HG03159 (cell line): Measurements from ENCODE around the gene DLX6.

ENCODE experiments used
- ATAC-seq: cut with Tn5 transposase; IDR thresholded peaks from one replicate; pipeline ENCODE4 v1.9.1; 2021; ENCODE audit warnings: mild to moderate bottlenecking, moderate library complexity; ENCODE audit not compliant: unreplicated experiment

The DLX6 gene

DNA sequence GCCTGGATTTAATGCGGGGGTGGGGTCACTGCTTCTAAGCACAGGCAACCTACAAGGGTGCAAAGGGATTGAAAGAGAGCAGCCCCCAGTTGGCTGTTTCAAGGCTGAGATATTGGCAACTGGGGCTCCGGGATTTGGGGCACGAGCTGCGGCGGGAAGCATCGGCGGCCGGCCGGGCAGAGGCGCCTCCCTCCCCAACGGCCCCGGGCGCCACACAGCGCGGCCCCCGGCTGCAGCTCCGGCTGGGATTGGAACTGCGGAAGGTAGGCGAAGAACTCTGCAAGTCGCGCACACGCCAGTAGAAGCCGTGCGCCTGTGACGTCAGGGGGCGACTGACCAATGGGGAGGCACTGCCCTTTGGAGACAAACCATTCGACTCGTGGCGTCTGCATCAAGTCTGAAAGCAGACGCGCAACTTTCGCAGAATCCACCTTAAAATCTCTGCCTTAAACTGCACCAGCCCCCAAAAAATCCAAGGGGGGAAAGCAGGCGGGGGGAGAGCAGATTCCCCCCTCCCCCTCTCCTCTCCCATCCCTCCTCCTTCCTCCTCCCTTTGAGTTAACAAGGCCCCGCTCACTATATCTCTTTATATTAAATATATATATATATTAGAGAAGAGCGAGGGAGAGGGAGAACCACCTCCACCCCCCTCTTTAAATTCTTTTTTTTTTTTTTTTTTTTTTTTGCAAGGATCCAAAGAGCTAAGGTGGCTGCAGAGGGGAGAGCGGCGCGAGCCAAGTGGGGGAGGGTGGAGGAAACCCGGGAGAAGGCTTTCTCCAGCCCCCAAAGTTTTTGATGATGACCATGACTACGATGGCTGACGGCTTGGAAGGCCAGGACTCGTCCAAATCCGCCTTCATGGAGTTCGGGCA, at the start of gene DLX6:
Gene DLX6, plus strand, starts transcription at position 371 of the 872 bp plus-strand sequence. Its CDS starts 425 bp downstream, at position 796.
- ATAC-seq: no peak

DNA sequence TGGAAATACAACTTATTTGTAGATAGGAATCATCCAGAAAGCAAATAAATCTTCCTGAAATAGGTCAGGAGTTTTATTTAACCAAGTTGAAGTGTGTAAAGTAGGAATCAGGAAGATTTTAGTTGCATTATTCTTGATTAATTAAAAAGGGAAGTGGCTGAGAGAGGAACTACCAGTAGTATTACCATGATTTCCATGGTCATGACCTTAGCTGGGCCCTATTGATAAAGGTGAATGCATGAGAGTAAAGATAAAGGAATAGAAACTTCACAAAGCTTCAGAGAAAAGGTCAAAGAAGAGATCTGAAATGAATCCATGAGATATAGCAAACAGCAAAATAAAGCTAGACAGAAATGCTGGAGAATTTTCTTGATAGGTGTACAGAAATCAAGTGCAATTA, 46.2 kb upstream of the DLX6 start:
- ATAC-seq: no peak

DNA sequence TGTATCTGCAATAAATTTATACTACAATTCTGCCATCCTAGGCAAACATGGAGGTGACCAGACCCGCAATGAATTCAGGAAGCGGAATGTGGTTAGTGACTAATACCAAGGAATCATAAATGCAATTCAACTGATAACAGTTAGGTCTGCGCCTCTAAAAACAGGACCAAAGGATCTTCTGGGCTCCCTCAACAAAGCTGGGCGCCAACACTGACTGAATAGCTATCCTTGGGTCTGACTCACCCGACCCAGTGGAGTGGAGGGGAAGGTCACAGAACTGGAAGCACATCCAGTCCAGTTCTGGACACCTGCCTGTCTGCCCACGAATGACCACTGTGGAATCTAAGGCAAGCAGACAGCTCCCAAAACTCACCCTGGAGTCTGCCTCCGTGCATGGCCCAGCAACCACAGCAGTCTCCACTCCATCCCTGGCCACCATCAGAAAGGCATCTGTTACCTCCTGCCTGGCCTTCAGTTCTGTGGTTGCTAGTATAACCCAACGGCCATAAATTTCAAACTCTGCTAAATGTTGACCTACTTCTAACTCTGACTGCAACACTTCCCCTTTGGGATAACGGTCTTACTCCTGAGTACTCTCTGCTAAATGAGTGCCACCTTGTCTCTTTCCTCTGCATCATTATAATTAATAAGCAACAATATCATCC, 43.0 kb upstream of the DLX6 start:
- ATAC-seq: no peak

DNA sequence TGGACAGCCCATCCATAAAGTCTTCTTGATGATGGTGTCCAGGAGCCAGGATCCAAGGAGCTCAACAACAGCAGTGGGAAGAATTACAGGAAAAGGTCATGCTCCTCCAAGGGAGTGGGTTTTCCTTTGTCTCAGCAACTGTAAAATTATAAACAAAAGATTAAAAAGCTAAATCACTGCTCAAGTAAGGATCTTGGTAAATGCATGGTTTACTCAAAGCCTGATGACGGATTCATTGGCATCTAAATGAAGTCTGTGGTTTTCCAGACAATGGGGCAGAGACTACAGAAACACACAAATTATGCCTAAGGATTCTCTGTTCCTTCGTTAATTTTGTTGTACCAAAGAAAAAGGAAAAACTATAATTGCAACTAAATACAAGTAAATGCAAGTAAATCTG, 36.4 kb upstream of the DLX6 start:
- no peak for ATAC-seq

DNA sequence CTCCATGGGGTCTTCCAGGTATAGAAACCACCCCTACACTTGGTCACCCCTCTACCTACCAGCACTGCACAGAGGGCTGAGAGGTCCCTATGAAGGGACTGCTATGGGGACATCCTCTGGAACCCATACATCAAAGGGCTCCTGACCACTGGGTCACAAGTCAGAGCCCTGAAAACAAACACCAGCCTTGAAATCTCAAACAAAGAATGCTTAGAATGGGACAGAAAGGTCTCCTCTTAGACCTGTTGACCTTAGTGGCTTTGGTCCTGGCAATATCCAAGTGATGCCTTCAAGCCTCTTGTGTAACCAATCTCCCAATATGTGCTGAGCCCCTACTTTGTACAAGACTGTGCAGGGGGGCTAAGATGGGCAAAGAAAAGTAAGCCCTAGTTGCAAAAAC, 34.6 kb upstream of the DLX6 start:
- ATAC-seq: no peak

DNA sequence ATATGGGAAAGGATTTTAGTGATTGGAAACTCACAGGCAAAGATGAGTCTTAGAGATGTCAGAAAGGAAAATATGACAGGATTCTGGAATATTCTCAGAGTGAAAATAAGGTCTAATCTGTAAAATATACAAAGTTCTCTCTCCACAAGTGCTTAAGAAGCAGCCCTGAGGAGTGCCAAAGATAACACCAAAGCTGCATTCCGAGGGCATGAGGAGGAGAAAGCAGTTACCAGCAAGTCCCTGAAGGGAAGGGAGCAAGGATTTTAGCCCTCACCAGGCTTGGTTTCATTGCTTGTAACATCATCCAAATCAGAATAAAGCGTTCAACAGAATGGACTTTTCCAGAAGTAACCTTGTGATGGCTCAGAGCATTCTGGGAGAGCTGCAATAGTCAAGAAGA, 31.4 kb upstream of the DLX6 start:
- ATAC-seq: no peak

DNA sequence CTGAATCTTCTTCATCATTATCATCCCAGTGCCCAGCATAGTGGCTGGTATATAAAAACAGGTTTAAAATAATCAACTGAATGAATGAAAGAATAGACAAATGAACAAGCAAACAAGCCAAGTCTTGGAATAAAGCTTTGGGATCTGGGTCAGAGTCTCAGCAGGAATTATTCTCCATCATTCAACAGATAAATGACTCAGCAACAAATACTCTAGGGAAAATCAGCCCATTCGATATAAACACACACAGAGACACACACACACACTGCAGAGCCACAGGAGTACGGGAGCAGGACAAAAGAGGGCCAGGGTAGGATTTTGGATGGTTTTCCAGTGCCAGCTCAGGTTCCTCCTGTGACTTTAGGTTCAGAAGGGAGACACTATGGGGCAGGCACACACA, 29.2 kb upstream of the DLX6 start:
- no peak for ATAC-seq

DNA sequence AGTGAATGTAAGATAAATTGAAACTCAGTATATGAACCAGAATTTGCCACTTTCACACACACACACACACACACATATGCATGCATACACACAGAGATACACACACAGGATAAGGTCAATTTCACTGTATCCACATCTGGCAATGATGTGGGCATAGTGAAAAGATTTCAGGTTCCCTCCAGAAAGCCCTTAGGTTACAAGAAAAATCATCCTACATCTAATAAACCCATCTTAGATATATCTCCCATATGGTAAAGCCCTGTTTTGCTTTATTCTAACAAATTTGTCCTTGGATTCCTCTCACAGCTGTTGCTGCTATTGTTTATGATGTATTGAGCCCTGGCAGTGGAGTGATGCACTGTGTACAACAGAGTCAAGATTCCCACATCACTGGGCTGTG, 27.9 kb upstream of the DLX6 start:
- ATAC-seq: no peak

DNA sequence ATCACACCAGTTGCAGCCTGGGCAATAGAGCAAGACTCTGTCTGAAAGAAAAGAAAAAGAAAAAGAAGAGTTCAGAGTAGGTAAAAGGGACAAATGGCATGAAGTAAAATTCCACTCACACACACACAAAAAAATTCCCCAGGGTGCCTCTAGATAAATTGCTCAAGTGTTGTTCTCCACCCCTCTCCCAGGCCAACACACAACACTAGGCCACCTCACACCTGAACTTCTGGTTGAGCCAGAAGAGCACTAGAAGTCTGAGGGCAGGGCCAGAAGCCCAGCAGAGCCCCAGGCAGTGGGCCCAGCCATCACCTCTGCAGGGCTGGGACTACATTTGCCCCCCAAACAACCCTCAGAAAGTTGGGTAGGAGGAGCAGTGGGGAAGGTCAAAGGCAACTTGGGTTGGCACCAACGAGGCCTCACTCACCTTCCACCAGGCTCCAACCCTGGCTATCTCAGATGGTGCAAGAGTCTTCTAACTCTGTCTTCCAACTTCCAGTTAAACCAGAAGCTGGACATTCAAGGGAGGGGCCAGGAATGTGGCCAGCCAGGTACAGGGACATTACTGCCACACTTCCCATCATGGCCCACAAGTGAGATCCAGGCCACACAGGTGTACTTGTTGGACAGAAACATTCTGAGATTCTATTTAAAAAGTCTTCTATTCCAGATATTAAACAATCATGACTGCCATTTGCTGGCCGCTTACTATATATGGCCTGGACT, 25.6 kb upstream of the DLX6 start:
- no peak for ATAC-seq

DNA sequence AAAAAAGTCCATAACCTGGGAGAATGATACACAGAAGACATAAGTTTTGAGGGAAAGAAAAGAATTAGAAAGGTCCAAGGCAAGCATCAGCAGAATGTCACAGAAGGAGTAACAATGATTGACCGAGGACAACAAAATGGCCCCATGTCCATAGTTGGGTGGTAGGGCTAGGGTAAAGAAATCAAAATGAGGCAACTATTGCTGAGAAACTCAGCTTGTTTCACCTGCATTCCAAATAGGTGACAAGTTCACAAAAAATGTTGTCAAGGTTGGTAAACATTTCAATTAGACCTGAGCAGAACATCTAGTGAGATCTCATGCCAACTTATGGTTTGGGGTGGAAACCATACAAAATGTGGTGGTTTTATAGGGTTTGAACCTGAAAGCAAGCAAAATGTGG, 22.8 kb upstream of the DLX6 start:
- no peak for ATAC-seq

DNA sequence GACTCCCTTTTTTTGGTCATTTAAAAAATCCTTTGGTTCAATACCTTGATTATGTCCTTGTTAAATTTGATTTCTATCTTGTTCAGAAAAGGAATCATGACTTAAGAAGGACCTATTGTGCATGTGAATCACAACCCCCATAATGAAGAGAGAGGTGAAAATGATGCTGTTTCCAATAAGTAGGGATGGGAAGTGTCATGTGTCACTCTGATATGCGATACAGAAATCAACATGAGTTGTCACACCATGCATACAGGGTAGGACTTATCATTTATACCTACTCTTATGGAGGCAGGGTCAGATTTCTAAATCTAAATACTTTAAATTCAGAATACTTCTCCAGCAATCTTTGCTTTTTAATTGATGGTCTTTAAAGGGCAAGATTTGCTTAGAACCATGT, 19.4 kb upstream of the DLX6 start:
- no peak for ATAC-seq

DNA sequence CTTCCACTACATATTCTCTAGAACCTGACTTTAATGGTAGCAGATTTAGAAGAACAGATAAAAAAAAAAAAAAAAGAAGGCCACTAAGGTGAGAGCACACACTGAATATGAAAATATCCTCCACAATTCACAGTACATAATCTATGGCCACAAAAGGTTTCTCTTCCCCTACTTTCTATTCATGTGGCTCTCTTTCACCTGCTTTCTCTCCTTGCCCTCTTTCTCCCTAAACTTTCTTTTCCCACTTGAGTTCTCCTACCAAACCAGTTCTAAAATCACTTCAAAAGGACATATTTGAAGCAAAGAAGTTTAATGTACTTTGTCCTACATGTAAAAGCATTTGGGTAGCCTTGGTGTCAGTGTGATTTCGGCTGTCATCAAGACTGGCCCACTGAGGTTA, 18.5 kb upstream of the DLX6 start:
- ATAC-seq: no peak

DNA sequence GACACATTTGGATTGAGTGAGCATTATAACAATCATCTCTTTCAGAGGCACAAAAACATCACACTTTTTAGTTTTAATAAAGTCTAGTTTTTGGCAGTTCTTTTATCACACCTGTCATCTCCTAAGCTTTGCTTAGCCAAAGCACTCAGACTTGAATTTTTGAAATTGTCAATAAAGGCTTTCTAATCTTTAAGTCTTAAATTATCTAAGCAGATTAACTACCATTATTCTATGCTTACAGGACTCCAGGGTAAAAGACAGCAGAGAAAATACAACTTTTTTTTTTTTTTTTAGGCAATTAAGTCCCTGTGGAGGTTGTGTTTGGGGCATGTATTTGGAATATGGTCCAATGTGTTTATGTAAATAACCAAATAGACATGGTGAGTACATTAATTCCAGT, 17.6 kb upstream of the DLX6 start:
- ATAC-seq: no peak

DNA sequence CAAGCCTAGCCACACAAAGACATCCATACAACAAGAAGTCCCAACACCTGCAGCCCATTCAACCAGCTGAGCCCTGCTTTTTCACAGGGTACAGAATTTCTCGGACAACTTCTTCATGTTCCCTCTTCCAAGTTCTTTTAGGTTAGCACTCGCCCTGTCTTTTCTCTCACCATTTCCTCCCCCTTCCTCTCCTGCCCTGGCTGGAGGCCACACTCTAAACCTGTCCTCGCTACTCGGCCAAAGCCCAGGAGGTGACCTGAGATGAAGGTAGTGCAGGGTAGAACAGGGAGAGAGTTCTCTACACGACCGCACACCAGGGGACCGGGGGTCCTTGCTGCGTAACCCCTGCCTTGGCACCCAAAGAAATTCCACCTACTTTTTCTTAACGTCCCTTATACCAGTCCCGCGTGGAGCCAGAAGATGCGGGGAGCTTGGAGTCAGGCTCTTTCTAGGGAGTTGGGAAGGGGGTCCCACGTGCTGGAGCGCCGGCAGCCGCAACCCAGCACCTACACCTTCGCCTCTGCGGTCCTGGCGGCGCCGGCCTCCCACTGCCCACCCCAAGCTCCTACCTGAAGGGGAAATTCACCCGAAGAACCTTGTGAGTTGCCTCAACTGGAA, 16.0 kb upstream of the DLX6 start:
- ATAC-seq: no peak

DNA sequence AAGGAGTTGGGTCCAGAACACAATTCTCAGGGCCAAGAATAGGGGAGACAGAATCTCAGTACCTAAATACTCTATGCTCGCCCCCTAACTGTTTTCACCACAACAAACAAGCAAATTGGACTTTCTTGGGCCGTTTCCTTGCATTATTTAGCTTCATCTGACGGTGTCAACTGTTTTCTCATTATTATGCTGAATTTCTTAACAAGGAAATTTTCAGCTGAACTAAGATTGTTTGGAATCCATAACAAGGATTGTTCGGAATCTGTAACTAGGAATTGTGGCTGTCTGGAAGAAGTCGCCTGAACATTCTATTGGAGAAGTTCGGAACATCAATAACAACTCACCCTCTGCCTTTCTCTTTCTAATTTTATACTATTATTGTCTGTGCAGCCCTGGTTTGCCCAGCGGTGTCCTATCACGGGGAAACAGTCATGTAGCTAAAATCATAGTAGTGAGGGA, 15.5 kb upstream of the DLX6 start:
- ATAC-seq: no peak

DNA sequence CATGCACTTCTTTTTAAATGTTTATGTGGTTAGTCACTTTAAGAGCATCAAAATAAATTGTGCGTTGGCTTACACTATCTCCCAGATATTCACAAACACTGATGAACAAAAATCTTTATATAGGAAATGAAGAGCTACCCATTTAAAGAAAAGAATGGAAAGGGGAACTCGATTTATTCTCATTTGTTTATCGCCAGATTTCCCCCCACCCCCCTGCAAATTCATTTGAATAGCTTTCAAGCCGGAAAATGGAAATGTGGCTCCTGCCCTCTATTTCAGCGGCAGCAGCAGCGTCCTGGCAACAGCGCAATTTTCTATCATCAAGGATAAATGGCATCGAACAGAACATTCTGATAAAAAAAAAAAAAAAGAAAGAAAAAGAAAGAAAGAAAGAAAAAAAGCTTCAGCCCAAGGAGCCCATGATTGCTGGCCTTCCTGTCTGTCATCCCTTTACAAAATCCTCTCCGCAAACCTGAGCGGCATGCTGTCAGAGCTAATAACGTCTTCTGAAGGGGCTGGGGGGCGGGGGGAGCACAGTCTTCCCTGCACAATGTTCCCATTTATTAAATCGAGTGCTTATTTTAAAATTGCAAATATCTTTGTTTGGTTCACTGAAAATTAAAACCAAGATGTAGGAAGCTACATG, 13.7 kb upstream of the DLX6 start:
- ATAC-seq: no peak

DNA sequence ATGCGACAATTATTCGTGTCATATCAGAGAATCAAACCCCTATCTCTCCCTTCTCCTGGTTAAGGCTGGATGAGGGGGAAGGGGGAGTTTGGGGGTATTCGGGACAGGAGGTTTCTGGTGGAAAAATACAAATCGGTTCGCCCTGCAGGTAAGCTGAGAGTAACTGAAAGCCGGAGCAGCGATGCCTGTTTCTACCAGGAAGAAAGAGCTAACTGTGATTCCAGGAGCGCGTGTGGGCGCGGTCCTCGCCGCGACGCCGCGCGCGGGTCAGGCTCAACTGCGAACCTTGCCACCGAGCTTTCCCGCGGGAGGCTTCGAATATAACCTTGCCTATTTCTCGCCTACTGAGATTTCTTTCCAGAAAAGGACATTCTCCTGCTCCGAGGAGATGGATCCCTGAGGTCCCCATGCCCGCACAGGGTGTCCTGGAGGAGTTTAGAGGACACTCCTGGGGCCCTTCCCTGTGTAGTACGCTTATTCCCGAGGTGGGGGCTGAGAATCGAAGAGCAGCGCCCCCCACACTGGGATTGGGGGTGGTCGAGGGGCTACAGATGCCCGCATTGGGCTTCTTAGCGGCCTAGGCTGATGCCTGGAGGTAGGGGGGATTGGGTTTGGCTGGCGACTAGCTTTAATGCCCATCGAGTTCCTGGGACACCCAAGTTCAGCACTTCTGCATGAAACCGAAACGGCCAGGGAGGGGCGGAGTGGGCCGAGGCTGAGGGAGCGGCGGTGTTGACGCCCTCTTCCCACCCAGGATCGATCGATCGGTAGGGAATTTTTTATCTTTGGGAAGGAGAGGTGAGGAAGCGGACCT, 13.0 kb upstream of the DLX6 start:
- ATAC-seq: no peak

DNA sequence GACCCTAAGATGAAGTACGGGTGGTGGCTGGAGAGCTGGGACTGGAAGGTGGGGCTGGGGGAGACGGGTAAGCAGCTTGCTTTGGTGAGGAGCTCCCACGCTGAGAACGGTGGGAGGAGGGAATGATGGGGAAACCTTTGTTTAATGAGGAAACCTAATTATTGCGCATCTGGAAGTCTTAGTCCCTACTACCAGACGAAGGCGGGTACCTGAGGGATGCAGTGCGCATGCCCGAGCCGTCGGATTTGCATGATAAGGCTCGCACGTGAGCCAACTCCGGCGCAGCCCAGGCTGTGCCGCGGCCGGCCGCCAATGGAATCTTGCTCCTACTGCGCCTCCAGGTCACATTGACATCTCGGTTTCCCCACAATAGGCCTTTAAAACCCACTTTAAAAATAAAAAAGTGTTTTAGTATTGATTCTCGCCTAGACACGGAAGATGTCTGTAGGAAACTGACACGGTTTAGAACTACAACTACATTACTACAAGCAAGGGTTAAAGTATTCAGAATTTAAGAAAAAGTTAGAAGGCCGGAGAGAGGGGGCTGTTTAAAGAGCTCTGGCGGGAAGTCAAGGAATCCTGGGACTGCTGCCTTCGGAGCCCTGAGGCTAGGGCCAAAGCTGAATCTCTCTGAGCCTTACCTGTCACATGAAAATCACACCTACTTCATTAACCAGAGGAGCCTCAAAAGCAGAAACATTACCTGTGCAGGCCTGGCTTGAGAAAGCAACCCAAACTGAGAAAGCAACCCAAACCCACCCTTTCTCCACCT, 12.1 kb upstream of the DLX6 start:
- ATAC-seq: no peak

DNA sequence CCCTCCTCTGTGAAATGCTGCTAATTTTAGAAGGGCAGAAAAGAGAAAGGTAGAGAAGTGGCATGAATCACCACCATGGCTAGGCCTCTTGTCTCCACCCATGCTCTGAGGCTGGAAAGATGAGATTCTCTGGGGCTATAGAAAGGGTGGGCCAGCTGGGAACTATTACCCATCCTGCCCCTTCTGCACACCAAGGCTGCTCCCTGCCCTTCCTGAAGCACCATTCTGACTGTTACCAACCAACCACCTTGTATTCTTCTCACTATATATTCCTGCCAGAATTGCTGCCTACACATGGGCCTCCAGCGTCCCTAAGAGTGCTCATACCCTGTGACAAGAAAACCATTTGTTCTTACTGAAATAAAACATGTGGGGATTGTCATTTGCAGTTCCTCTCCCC, 11.4 kb upstream of the DLX6 start:
- no peak for ATAC-seq
